ENCODE data around the gene OTC.

- no peak for TF ChIP-seq CTCF (IDR thresholded peaks at IDR 0.05; ENCODE audit: insufficient read depth, low read length)
- no peak for TF ChIP-seq POLR2AphosphoS5 (IDR thresholded peaks at IDR 0.05; ENCODE audit: low read depth)
- TF ChIP-seq GABPA (IDR thresholded peaks at IDR 0.05; ENCODE audit: low read depth), result no peak
Observed at GRCh38 chrX:38335382-38335781, 17.0 kb upstream of the OTC start.

All from HL-60 (cell line).